ENCODE results near the gene HAPLN1.

GRCh38 chr5:83751201-83751600 lies 30.5 kb upstream of the HAPLN1 start:
- TF ChIP-seq CTCF (IDR thresholded peaks at IDR 0.05) = no peak
- TF ChIP-seq EZH2 (IDR thresholded peaks at IDR 0.05) = no peak
- TF ChIP-seq EZH2phosphoT487 (IDR thresholded peaks at IDR 0.05) = no peak

Measured in neural progenitor cell (in vitro differentiated cells).